Endothelial cell of umbilical vein (primary cell): ENCODE data around the gene CCDC146. TPM values are rescaled to one million over a fixed set of nuclear protein-coding genes. Genes with fewer than 3 reads are reported as not detected.

ENCODE experiments used
- BruUV-seq: library from RNA; stranded (reverse); fragments of 400-500 nt; replicated peaks from 2 replicates; lab custom pipeline; 2021; lab: Mats Ljungman, UMichigan
- CTCF ChIA-PET: fragments of 300-600, 350-600 bp; sonication (Branson Sonifier 250); formaldehyde crosslinking; loops from one replicate; lab custom pipeline; 2021; ENCODE audit warnings: antibody characterized with exemption, inconsistent platforms; lab: Charles Lee
- POLR2A ChIA-PET: fragments of 300-600, 350-600 bp; sonication (Branson Sonifier 250); formaldehyde crosslinking; loops from one replicate; lab custom pipeline; 2021; ENCODE audit warnings: antibody characterized with exemption, inconsistent platforms; lab: Charles Lee
- DNase-seq: peaks from one replicate; pipeline ENCODE4 v3.0.0-alpha.2; 2011; ENCODE audit warnings: low read depth, low spot score
- FAIRE-seq: peaks from 2 replicates; lab custom pipeline; 2011; peaks lifted over from hg19 to GRCh38; lab: Jason Lieb, UNC
- H2AFZ ChIP-seq: 2 replicates; pipeline ENCODE4 v1.6.0; 2012; ENCODE audit warnings: low read depth, low read length, control low read depth, inconsistent platforms
- H3K27ac ChIP-seq: 2 replicates; pipeline ENCODE4 v1.5.1; 2011; ENCODE audit warnings: low read depth, mild to moderate bottlenecking, control low read depth, low read length, moderate library complexity; ENCODE audit not compliant: insufficient read depth
- H3K27me3 ChIP-seq, 2 experiments: 2 replicates each; pipeline versions ENCODE4 v1.6.0 to v1.6.1; 2011; ENCODE audit warnings: low read length in 2 of 2, mixed read lengths in 1 of 2; ENCODE audit not compliant: control insufficient read depth in 2 of 2, insufficient read depth in 2 of 2
- H3K36me3 ChIP-seq, 2 experiments: 2 replicates in 1 of 2; 3 replicates in 1 of 2; pipeline ENCODE4 v1.5.1; 2011; ENCODE audit warnings: low read length in 2 of 2, mild to moderate bottlenecking in 1 of 2, moderate library complexity in 1 of 2; ENCODE audit not compliant: control insufficient read depth in 2 of 2, insufficient read depth in 2 of 2; ENCODE audit errors: extremely low read depth in 1 of 2
- H3K4me1 ChIP-seq: 3 replicates; pipeline ENCODE4 v1.5.1; 2011; ENCODE audit warnings: mild to moderate bottlenecking, low read length; ENCODE audit not compliant: control insufficient read depth, insufficient read depth; ENCODE audit errors: extremely low read depth
- H3K4me2 ChIP-seq: 2 replicates; pipeline ENCODE4 v1.6.1; 2011; ENCODE audit warnings: low read length, control low read depth, mixed read lengths; ENCODE audit not compliant: insufficient read depth
- H3K4me3 ChIP-seq, 3 experiments: fragments of 200-600 bp in 1 of 3; sonication (generic), shearing (Covaris generic) in 1 of 3; replicated peaks in 1 of 3; 2 replicates each; pipeline ENCODE4 v1.5.1; 2011 to 2016; ENCODE audit warnings: control low read depth in 3 of 3, low read length in 3 of 3, mild to moderate bottlenecking in 2 of 3, inconsistent platforms in 1 of 3, low read depth in 1 of 3, moderate library complexity in 1 of 3; ENCODE audit not compliant: insufficient read depth in 1 of 3
- H3K79me2 ChIP-seq: 2 replicates; pipeline ENCODE4 v1.6.0; 2012; ENCODE audit warnings: low read length, inconsistent platforms; ENCODE audit not compliant: control insufficient read depth, insufficient read depth
- H3K9ac ChIP-seq: replicated peaks from 2 replicates; pipeline ENCODE3; 2011; ENCODE audit warnings: low read length, control low read depth; ENCODE audit not compliant: insufficient read depth; ENCODE audit errors: extremely low read depth
- H3K9me1 ChIP-seq: replicated peaks from 3 replicates; pipeline ENCODE4 v1.6.0; 2011; ENCODE audit warnings: mild to moderate bottlenecking, low read length; ENCODE audit not compliant: control insufficient read depth, insufficient read depth; ENCODE audit errors: extremely low read depth
- H3K9me3 ChIP-seq: replicated peaks from 2 replicates; pipeline ENCODE4 v1.5.1; 2012; ENCODE audit warnings: low read length, inconsistent platforms; ENCODE audit not compliant: control insufficient read depth, insufficient read depth
- H4K20me1 ChIP-seq: replicated peaks from 2 replicates; pipeline ENCODE3; 2011; ENCODE audit warnings: mild to moderate bottlenecking, low read length; ENCODE audit not compliant: control insufficient read depth, insufficient read depth; ENCODE audit errors: extremely low read depth
- EZH2 ChIP-seq: IDR thresholded peaks from 2 replicates; pipeline ENCODE4 v1.6.1; 2012; ENCODE audit warnings: borderline replicate concordance, low read depth, mild to moderate bottlenecking, moderate library complexity, low read length, inconsistent platforms; ENCODE audit not compliant: severe bottlenecking
- GATA2 ChIP-seq: IDR thresholded peaks from 2 replicates; pipeline ENCODE4 v1.7.0; 2011; ENCODE audit warnings: low read depth, mild to moderate bottlenecking, moderate library complexity, mixed read lengths, low read length; ENCODE audit not compliant: insufficient read length, insufficient read depth
- JUN ChIP-seq: IDR thresholded peaks from 2 replicates; pipeline ENCODE4 v1.6.1; 2011; ENCODE audit warnings: borderline replicate concordance, low read depth; ENCODE audit not compliant: insufficient read length, insufficient read depth
- POLR2A ChIP-seq: IDR thresholded peaks from 2 replicates; pipeline ENCODE4 v1.6.1; 2012; ENCODE audit warnings: low read depth, mild to moderate bottlenecking, control low read depth, low read length
- dilution Hi-C: fragments of 300-500 bp; cut with MboI; formaldehyde crosslinking; loops from one replicate; pipeline ENCODE4 v1.15.0; 2019; ENCODE audit warnings: low sequenced_read_pairs; ENCODE audit not compliant: extremely low pct_ligation_motif_present
- intact Hi-C: fragments of 100-400 bp; cut with micrococcal nuclease; formaldehyde crosslinking; loops from one replicate; pipeline ENCODE4 v1.10.0; 2022
- polyA plus RNA-seq, 4 experiments: library from polyadenylated mRNA; depleted of rRNA in 3 of 4; stranded (reverse) in 3 of 4; unstranded in 1 of 4; fragments of >200 nt; gene quantifications; 2 replicates each; pipeline versions ENCODE4 v1.2.1 to v1.2.3, GENCODE V29; 2011 to 2012; ENCODE audit warnings: missing spikeins in 1 of 4
- total RNA-seq: library from RNA; stranded (reverse); gene quantifications from 2 replicates; pipeline ENCODE4 v1.2.3, GENCODE V29; 2021
- TF ChIP-seq, protein P1 (sequence below): IDR thresholded peaks from 2 replicates; pipeline ENCODE4 v1.6.1; 2011; ENCODE audit not compliant: insufficient read depth, insufficient read length
- TF ChIP-seq, protein P2 (sequence below), 2 donors: IDR thresholded peaks; 1 replicate in 1 of 2; 2 replicates in 1 of 2; pipeline ENCODE4 v1.5.1; 2011; ENCODE audit warnings: low read length in 2 of 2, mild to moderate bottlenecking in 2 of 2, moderate library complexity in 2 of 2, control low read depth in 1 of 2, inconsistent platforms in 1 of 2, low read depth in 1 of 2; ENCODE audit not compliant: insufficient read depth in 1 of 2; ENCODE audit errors: extremely low read depth in 1 of 2

CCDC146 gene
- total and polyA plus RNA-seq, 2 donors (not counting 3 experiments of a cell fraction or from before 2014, with no cell fraction given) = 0.65 to 2.2 TPM

DNA sequence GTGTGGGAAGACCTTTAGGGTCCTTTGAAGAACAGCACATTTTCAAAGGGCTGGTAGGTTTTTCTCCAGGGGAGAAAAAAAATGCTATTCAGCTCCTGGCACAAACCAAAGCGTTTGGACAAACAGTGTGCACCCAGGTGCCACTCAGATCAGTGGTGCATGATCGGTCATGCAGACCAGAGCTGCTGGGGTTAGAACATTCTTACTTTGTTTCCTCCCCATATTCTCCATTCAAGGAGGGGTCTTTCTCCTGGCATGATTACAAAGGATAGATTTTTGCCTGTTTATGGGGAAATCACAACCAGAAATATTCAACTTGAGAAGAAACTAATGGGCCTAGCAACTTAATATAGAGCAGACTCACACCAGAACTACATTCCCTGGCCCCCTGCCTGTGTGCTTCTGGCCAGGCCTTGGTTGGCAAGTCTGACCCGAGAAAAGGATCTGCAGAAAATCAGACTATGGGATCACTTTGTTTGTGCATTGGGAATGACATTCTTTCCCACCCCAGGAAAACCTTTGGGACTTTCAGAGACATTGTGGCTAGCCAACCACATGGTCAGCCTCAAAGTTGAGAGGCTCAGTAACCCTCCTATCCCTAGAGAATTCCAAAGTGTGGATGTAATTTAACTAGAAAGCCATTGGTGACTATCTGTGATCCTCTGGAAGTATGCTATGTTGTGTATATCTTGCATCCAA is 159.5 kb downstream of the CCDC146 start:
- TF ChIP-seq, protein P1, sequence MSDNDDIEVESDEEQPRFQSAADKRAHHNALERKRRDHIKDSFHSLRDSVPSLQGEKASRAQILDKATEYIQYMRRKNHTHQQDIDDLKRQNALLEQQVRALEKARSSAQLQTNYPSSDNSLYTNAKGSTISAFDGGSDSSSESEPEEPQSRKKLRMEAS = no peak
- TF ChIP-seq POLR2A = no peak
- TF ChIP-seq, protein P2, sequence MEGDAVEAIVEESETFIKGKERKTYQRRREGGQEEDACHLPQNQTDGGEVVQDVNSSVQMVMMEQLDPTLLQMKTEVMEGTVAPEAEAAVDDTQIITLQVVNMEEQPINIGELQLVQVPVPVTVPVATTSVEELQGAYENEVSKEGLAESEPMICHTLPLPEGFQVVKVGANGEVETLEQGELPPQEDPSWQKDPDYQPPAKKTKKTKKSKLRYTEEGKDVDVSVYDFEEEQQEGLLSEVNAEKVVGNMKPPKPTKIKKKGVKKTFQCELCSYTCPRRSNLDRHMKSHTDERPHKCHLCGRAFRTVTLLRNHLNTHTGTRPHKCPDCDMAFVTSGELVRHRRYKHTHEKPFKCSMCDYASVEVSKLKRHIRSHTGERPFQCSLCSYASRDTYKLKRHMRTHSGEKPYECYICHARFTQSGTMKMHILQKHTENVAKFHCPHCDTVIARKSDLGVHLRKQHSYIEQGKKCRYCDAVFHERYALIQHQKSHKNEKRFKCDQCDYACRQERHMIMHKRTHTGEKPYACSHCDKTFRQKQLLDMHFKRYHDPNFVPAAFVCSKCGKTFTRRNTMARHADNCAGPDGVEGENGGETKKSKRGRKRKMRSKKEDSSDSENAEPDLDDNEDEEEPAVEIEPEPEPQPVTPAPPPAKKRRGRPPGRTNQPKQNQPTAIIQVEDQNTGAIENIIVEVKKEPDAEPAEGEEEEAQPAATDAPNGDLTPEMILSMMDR (IDR thresholded peaks at IDR 0.05; ENCODE audit: extremely low read depth in 1 of 2, insufficient read depth in 1 of 2, low read depth in 1 of 2, low read length in 2 of 2) = no peak
- TF ChIP-seq GATA2 = no peak
- TF ChIP-seq JUN = no peak
- no peak for TF ChIP-seq EZH2
- no peaks in the 10 kb centered on the region for H3K36me3 ChIP-seq

More for the DNA sequence above, 159.5 kb downstream of the CCDC146 start:
- no peak for FAIRE-seq
- dilution Hi-C loops = no loop called here
- CTCF ChIA-PET = no interaction called here
- Histone ChIP-seq H3K9ac (no peak overlapping the region), H3K27ac (no peak overlapping the region), H2AFZ (no peak overlapping the region), H3K9me1 (no peaks in the 10 kb centered on the region), H3K4me1 (peaks cover 6% of the 10 kb centered on the region), H3K9me3 (no peaks in the 10 kb centered on the region), H3K79me2 (no peaks in the 10 kb centered on the region), H4K20me1 (no peaks in the 10 kb centered on the region), H3K27me3 (no peaks in the 10 kb centered on the region), H3K4me3 (no peak overlapping the region), H3K4me2 (no peak overlapping the region)
- no peak for DNase-seq
- intact Hi-C loops = no loop called here
- POLR2A ChIA-PET = no interaction called here
- no TSS peak for BruUV-seq
